HUES48 (cell line): Measurements from ENCODE around the gene RBAK.
"Not testable (repeated sequence)": the region's sequence is repeated elsewhere in the genome, so short reads cannot be mapped to it uniquely, and the experiment has no call there.

Experiments used
- H3K27ac ChIP-seq: one replicate; pipeline ENCODE4 v1.7.0; 2013; ENCODE audit warnings: low read depth, low read length, inconsistent platforms
- H3K27me3 ChIP-seq: 2 replicates; pipeline ENCODE4 v1.6.1; 2013; ENCODE audit warnings: mild to moderate bottlenecking, low read length; ENCODE audit not compliant: control insufficient read depth, insufficient read depth
- H3K36me3 ChIP-seq: 2 replicates; pipeline ENCODE4 v1.6.1; 2013; ENCODE audit warnings: low read length; ENCODE audit not compliant: control insufficient read depth, insufficient read depth
- H3K4me1 ChIP-seq: 2 replicates; pipeline ENCODE4 v1.6.1; 2013; ENCODE audit warnings: mild to moderate bottlenecking, low read length; ENCODE audit not compliant: control insufficient read depth, insufficient read depth
- H3K4me3 ChIP-seq: 2 replicates; pipeline ENCODE4 v1.5.1; 2013; ENCODE audit warnings: mild to moderate bottlenecking, low read depth, low read length
- H3K9ac ChIP-seq: 2 replicates; pipeline ENCODE4 v1.6.1; 2013; ENCODE audit warnings: mild to moderate bottlenecking, low read depth, low read length, moderate library complexity
- H3K9me3 ChIP-seq: 2 replicates; pipeline ENCODE4 v1.6.1; 2013; ENCODE audit warnings: low read length; ENCODE audit not compliant: control insufficient read depth, insufficient read depth

Gene RBAK

GRCh38 chr7:5051731-5052130, 6.1 kb downstream of the RBAK start:
- H3K4me1 ChIP-seq, H3K27ac ChIP-seq, H3K27me3 ChIP-seq, H3K4me3 ChIP-seq, H3K9ac ChIP-seq: not testable (repeated sequence)
- peaks cover 51% of the 10 kb centered on the region for H3K36me3 ChIP-seq
- peaks cover 34% of the 10 kb centered on the region for H3K9me3 ChIP-seq

GRCh38 chr7:5053175-5053574, 7.5 kb downstream of the RBAK start:
- Histone ChIP-seq H3K27ac (no peak overlapping the region), H3K4me3 (no peak overlapping the region), H3K27me3 (no peaks in the 10 kb centered on the region), H3K9me3 (peaks cover 41% of the 10 kb centered on the region), H3K4me1 (no peaks in the 10 kb centered on the region), H3K36me3 (peaks cover 65% of the 10 kb centered on the region), H3K9ac (no peak overlapping the region)

DNA sequence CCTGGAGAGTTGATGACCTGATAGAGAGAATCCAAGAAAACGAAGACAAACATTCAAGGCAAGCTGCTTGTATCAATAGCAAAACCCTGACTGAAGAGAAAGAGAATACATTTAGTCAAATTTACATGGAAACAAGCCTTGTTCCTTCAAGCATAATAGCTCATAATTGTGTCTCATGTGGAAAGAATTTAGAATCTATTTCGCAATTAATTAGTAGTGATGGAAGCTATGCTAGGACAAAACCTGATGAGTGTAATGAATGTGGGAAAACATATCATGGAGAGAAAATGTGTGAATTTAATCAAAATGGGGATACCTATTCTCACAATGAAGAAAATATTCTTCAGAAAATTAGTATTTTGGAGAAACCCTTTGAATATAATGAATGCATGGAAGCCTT, 18.0 kb downstream of the RBAK start:
- Histone ChIP-seq H3K9me3 (peaks cover 99% of the 10 kb centered on the region), H3K27me3 (no peaks in the 10 kb centered on the region), H3K4me3 (peak overlapping the region; percentile 31; the same call in 1 of the 2 replicates), H3K27ac (no peak overlapping the region), H3K9ac (no peak overlapping the region), H3K4me1 (no peaks in the 10 kb centered on the region), H3K36me3 (peaks cover 83% of the 10 kb centered on the region)

GRCh38 chr7:5064391-5065106, 18.9 kb downstream of the RBAK start:
- peaks cover 98% of the 10 kb centered on the region for H3K9me3 ChIP-seq
- no peak overlapping the region for H3K27ac ChIP-seq
- no peak overlapping the region for H3K9ac ChIP-seq
- H3K36me3 ChIP-seq, result peaks cover 75% of the 10 kb centered on the region
- H3K4me3 ChIP-seq, result peak overlapping the region; percentile 36; the same call in 1 of the 2 replicates
- no peaks in the 10 kb centered on the region for H3K4me1 ChIP-seq
- no peaks in the 10 kb centered on the region for H3K27me3 ChIP-seq

- Histone ChIP-seq H3K4me3 (peak overlapping the region; percentile 36), H3K27me3 (no peaks in the 10 kb centered on the region), H3K9ac (no peak overlapping the region), H3K9me3 (peaks cover 98% of the 10 kb centered on the region), H3K4me1 (no peaks in the 10 kb centered on the region), H3K27ac (no peak overlapping the region), H3K36me3 (peaks cover 70% of the 10 kb centered on the region)
These were observed 19.4 kb downstream of the RBAK start for GRCh38 chr7:5065107-5065407.

- H3K9me3 ChIP-seq, result peaks cover 73% of the 10 kb centered on the region
- no peak overlapping the region for H3K27ac ChIP-seq
- peaks cover 37% of the 10 kb centered on the region for H3K36me3 ChIP-seq
- no peaks in the 10 kb centered on the region for H3K4me1 ChIP-seq
- no peaks in the 10 kb centered on the region for H3K27me3 ChIP-seq
- no peak overlapping the region for H3K9ac ChIP-seq
- H3K4me3 ChIP-seq, result no peak overlapping the region
These were observed 22.9 kb downstream of the RBAK start for GRCh38 chr7:5068521-5068920.

DNA sequence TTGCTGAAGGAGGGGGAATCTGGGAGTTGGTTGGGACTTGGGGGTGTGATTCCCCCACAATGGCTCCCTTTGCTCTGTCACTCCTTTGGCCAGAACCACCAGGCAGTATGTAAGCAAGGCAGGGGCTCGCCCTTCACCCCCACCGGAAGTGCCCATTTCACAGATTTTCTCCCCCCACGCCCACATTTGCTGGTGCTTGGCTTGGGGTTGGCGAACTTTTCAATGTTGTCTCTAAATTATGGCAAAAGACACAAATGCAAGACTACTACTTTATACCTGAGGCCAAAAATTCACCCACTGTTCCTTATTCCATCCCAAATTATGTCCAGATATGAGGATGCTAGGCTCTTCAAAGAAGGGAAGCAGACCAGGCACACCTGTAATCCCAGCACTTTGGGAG, 24.5 kb downstream of the RBAK start:
- Histone ChIP-seq H3K4me3 (no peak overlapping the region), H3K9ac (no peak overlapping the region), H3K27ac (no peak overlapping the region), H3K9me3 (peaks cover 56% of the 10 kb centered on the region), H3K27me3 (no peaks in the 10 kb centered on the region), H3K4me1 (no peaks in the 10 kb centered on the region), H3K36me3 (peaks cover 20% of the 10 kb centered on the region)

DNA sequence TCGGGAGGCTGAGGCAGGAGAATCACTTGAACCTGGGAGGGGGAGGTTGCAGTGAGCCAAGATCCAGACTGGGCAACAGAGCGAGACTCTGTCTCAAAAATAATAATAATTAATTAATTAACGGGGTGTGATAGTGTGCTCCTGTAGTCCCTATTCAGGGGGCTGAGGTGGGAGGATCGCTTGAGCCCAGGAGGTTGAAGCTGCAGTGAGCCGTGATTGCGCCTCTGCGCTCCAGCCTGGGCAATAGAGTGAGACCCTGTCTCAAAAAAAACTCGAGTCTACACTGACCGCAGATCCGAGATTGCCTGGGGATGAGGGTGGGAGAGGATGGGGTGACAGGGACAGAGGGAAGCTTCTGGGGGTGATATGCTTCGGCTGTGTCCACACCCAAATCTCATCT, 29.5 kb downstream of the RBAK start:
- H3K9ac ChIP-seq, H3K4me3 ChIP-seq, H3K36me3 ChIP-seq, H3K4me1 ChIP-seq, H3K27ac ChIP-seq, H3K27me3 ChIP-seq: not testable (repeated sequence)
- peaks cover 15% of the 10 kb centered on the region for H3K9me3 ChIP-seq

GRCh38 chr7:5077740-5078139, 32.1 kb downstream of the RBAK start:
- no peaks in the 10 kb centered on the region for H3K27me3 ChIP-seq
- no peaks in the 10 kb centered on the region for H3K4me1 ChIP-seq
- H3K9me3 ChIP-seq, result peaks cover 8% of the 10 kb centered on the region
- H3K4me3 ChIP-seq, result no peak overlapping the region
- no peak overlapping the region for H3K9ac ChIP-seq
- no peaks in the 10 kb centered on the region for H3K36me3 ChIP-seq
- no peak overlapping the region for H3K27ac ChIP-seq

DNA sequence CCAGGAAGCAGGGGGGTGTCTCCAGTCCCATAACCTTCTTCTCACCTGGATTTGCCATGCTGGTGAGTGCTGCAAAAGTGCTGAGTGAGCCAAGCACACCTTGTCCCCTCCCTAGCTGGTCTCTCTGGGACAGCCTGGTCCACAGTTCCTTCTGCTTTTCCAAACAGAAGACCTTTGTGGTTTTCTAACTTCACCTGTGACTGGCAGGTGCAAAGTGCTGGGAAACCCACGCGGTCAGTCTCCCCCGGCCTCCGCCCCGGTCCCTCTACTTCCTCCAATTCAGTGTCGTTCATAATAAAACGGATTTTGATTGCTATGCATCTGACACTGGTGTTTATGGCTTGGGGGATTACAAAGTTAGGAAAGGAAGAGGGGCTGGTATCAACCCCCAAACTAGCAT, 37.1 kb downstream of the RBAK start:
- no peaks in the 10 kb centered on the region for H3K36me3 ChIP-seq
- no peak overlapping the region for H3K4me3 ChIP-seq
- H3K27ac ChIP-seq, result no peak overlapping the region
- peaks cover 5% of the 10 kb centered on the region for H3K9me3 ChIP-seq
- no peak overlapping the region for H3K9ac ChIP-seq
- H3K27me3 ChIP-seq, result no peaks in the 10 kb centered on the region
- no peaks in the 10 kb centered on the region for H3K4me1 ChIP-seq

- 0 out of 2 replicates have a peak, but pooled peaks cover 3% of the 10 kb centered on the region for H3K9me3 ChIP-seq
- no peaks in the 10 kb centered on the region for H3K27me3 ChIP-seq
- no peak overlapping the region for H3K27ac ChIP-seq
- H3K4me3 ChIP-seq, result no peak overlapping the region
- no peaks in the 10 kb centered on the region for H3K36me3 ChIP-seq
- no peak overlapping the region for H3K9ac ChIP-seq
- no peaks in the 10 kb centered on the region for H3K4me1 ChIP-seq
These were observed 37.7 kb downstream of the RBAK start for GRCh38 chr7:5083311-5083711.
